ENCODE measurements around the gene AGMO.

AGMO gene

DNA sequence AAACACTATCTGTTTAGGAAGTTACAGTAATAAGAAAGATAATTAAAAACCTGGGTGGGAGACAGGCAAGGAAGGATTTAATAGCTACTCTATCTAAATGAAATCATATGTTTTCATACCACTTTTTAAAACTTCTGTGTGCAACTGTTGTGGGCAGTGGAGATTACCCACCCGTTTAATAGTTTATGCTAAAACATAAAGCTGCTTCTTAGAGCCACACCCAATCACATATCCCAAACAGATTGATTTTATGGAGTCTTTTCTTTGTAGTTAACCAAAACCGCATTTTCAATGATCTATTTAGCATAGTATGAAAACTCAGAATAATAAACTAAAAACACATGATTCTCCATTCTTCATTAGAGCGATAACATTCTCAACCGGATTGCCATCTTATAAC is 304.1 kb downstream of the AGMO start:
- TF ChIP-seq CTCF (IDR thresholded peaks at IDR 0.05; ENCODE audit: unreplicated experiment in 3 of 3): no peak
- Mint-ChIP-seq H3K27me3 (ENCODE audit: low read depth) (no peaks in the 10 kb centered on the region), H3K27ac (no peak overlapping the region), H3K36me3 (ENCODE audit: low read depth) (no peaks in the 10 kb centered on the region), H3K4me1 (no peaks in the 10 kb centered on the region), H3K4me3 (no peak overlapping the region), H3K9me3 (peaks cover 24% of the 10 kb centered on the region)

GRCh38 chr7:15252181-15252580 is 309.6 kb downstream of the AGMO start:
- TF ChIP-seq CTCF (IDR thresholded peaks at IDR 0.05; ENCODE audit: unreplicated experiment in 3 of 3): no peak

GRCh38 chr7:15248514-15248913 is 313.3 kb downstream of the AGMO start:
- Mint-ChIP-seq H3K4me3 (no peak overlapping the region), H3K36me3 (ENCODE audit: low read depth) (no peaks in the 10 kb centered on the region), H3K4me1 (no peaks in the 10 kb centered on the region), H3K27ac (no peak overlapping the region), H3K27me3 (ENCODE audit: low read depth) (no peaks in the 10 kb centered on the region), H3K9me3 (no peaks in the 10 kb centered on the region)
- TF ChIP-seq CTCF (IDR thresholded peaks at IDR 0.05; ENCODE audit: unreplicated experiment in 3 of 3): no peak

More at GRCh38 chr7:15252181-15252580, 309.6 kb downstream of the AGMO start:
- Mint-ChIP-seq H3K9me3 (no peaks in the 10 kb centered on the region), H3K36me3 (ENCODE audit: low read depth) (no peaks in the 10 kb centered on the region), H3K27ac (no peak overlapping the region), H3K4me3 (no peak overlapping the region), H3K27me3 (ENCODE audit: low read depth) (no peaks in the 10 kb centered on the region), H3K4me1 (no peaks in the 10 kb centered on the region)

GRCh38 chr7:15245831-15246230 is 316.0 kb downstream of the AGMO start:
- Mint-ChIP-seq H3K27me3 (ENCODE audit: low read depth) (no peaks in the 10 kb centered on the region), H3K27ac (no peak overlapping the region), H3K4me3 (no peak overlapping the region), H3K9me3 (no peaks in the 10 kb centered on the region), H3K4me1 (no peaks in the 10 kb centered on the region), H3K36me3 (ENCODE audit: low read depth) (no peaks in the 10 kb centered on the region)
- no peak for TF ChIP-seq CTCF (IDR thresholded peaks at IDR 0.05; ENCODE audit: unreplicated experiment in 3 of 3)

DNA sequence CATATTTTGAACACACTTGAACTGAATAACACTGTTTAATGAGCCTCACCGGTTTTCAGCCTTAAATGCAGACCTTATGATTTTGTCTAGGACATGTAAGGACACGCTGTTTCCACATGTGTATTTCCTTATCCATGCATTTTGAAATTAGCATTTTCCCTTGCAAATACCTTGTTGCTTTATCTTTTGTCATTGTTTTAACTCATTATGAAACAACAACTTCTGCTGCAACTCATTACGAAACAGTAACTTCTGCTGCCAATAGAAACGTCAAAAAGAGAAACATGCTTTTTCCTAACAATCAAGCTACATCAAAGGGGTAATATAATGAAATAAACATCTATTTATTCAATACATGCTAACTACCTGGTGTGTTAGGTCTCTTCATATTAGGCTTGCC is 322.0 kb downstream of the AGMO start:
- Mint-ChIP-seq H3K4me3 (no peak overlapping the region), H3K36me3 (ENCODE audit: low read depth) (no peaks in the 10 kb centered on the region), H3K9me3 (no peaks in the 10 kb centered on the region), H3K4me1 (peaks cover 13% of the 10 kb centered on the region), H3K27me3 (ENCODE audit: low read depth) (no peaks in the 10 kb centered on the region), H3K27ac (no peak overlapping the region)
- TF ChIP-seq CTCF (IDR thresholded peaks at IDR 0.05; ENCODE audit: unreplicated experiment in 3 of 3): no peak

GRCh38 chr7:15236952-15237351 is 324.9 kb downstream of the AGMO start:
- H3K9me3 Mint-ChIP-seq: no peaks in the 10 kb centered on the region
- no peaks in the 10 kb centered on the region for H3K36me3 Mint-ChIP-seq (ENCODE audit: low read depth)
- H3K27ac Mint-ChIP-seq: peak overlapping the region in 2 of 3 experiments; percentile 22 to 90
- no peaks in the 10 kb centered on the region for H3K27me3 Mint-ChIP-seq (ENCODE audit: low read depth)
- no peak for TF ChIP-seq CTCF (IDR thresholded peaks at IDR 0.05; ENCODE audit: unreplicated experiment in 3 of 3)
- no peak overlapping the region for H3K4me3 Mint-ChIP-seq
- peaks cover 15% of the 10 kb centered on the region for H3K4me1 Mint-ChIP-seq
